ENCODE data around the gene ENDOU.

- no peak for TF ChIP-seq TAF1 (IDR thresholded peaks at IDR 0.05; ENCODE audit: borderline replicate concordance, low read depth, low read length)
- no peak for TF ChIP-seq POLR2AphosphoS5 (IDR thresholded peaks at IDR 0.05; ENCODE audit: low read depth, low read length)
- no peak for TF ChIP-seq REST (IDR thresholded peaks at IDR 0.05; ENCODE audit: low read depth, low read length)
- TF ChIP-seq, protein P1, sequence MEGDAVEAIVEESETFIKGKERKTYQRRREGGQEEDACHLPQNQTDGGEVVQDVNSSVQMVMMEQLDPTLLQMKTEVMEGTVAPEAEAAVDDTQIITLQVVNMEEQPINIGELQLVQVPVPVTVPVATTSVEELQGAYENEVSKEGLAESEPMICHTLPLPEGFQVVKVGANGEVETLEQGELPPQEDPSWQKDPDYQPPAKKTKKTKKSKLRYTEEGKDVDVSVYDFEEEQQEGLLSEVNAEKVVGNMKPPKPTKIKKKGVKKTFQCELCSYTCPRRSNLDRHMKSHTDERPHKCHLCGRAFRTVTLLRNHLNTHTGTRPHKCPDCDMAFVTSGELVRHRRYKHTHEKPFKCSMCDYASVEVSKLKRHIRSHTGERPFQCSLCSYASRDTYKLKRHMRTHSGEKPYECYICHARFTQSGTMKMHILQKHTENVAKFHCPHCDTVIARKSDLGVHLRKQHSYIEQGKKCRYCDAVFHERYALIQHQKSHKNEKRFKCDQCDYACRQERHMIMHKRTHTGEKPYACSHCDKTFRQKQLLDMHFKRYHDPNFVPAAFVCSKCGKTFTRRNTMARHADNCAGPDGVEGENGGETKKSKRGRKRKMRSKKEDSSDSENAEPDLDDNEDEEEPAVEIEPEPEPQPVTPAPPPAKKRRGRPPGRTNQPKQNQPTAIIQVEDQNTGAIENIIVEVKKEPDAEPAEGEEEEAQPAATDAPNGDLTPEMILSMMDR (IDR thresholded peaks at IDR 0.05), result no peak
- no peak for TF ChIP-seq SMC3 (IDR thresholded peaks at IDR 0.05; ENCODE audit: low read depth, low read length)
- no peak for TF ChIP-seq NRF1 (IDR thresholded peaks at IDR 0.05; ENCODE audit: low read depth, low read length)
- no peak for TF ChIP-seq RXRA (IDR thresholded peaks at IDR 0.05; ENCODE audit: borderline replicate concordance, low read depth)
- no peak for TF ChIP-seq SIN3A (IDR thresholded peaks at IDR 0.05; ENCODE audit: borderline replicate concordance, low read depth, low read length)
- no peak for TF ChIP-seq FOSL2 (IDR thresholded peaks at IDR 0.05; ENCODE audit: borderline replicate concordance, low read depth)
- no peak for TF ChIP-seq EZH2phosphoT487 (IDR thresholded peaks at IDR 0.05; ENCODE audit: borderline replicate concordance, low read depth)
- no peak for TF ChIP-seq CHD2 (IDR thresholded peaks at IDR 0.05; ENCODE audit: low read length, partially characterized antibody)
- TF ChIP-seq NFIC (IDR thresholded peaks at IDR 0.05; ENCODE audit: borderline replicate concordance), result no peak
- TF ChIP-seq, protein P2, sequence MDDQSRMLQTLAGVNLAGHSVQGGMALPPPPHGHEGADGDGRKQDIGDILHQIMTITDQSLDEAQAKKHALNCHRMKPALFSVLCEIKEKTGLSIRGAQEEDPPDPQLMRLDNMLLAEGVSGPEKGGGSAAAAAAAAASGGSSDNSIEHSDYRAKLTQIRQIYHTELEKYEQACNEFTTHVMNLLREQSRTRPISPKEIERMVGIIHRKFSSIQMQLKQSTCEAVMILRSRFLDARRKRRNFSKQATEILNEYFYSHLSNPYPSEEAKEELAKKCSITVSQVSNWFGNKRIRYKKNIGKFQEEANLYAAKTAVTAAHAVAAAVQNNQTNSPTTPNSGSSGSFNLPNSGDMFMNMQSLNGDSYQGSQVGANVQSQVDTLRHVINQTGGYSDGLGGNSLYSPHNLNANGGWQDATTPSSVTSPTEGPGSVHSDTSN (IDR thresholded peaks at IDR 0.05), result no peak
Measured at GRCh38 chr12:47758584-47758833, 33.2 kb upstream of the ENDOU start.
